ENCODE data around the gene FBXL7.

DNA sequence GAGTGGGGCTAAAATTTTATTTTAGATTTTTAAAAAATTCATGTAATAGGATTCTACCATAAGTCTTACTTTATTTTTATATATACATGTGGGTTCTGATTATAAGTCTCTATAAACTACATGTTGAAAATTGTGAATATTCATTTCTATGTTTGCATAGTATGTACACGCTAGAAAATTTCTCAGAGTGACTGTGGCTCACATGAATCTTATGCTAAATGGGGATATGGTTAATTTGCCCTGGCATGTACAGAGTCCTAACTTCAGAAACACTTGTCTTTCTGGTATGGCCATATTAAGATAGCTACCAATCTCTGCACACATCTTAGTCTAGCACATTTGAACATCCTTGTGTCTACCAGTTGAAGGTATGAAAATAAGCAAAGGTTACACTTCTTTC lies 154.8 kb downstream of the FBXL7 start:
- TF ChIP-seq, protein P1, sequence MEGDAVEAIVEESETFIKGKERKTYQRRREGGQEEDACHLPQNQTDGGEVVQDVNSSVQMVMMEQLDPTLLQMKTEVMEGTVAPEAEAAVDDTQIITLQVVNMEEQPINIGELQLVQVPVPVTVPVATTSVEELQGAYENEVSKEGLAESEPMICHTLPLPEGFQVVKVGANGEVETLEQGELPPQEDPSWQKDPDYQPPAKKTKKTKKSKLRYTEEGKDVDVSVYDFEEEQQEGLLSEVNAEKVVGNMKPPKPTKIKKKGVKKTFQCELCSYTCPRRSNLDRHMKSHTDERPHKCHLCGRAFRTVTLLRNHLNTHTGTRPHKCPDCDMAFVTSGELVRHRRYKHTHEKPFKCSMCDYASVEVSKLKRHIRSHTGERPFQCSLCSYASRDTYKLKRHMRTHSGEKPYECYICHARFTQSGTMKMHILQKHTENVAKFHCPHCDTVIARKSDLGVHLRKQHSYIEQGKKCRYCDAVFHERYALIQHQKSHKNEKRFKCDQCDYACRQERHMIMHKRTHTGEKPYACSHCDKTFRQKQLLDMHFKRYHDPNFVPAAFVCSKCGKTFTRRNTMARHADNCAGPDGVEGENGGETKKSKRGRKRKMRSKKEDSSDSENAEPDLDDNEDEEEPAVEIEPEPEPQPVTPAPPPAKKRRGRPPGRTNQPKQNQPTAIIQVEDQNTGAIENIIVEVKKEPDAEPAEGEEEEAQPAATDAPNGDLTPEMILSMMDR (IDR thresholded peaks at IDR 0.05; ENCODE audit: borderline replicate concordance, extremely low read depth, low read length, poor library complexity, severe bottlenecking) = no peak
- no peak for TF ChIP-seq EZH2 (IDR thresholded peaks at IDR 0.05; ENCODE audit: borderline replicate concordance, low read depth, low read length, severe bottlenecking)

All from DND-41 (cell line).